Sigmoid colon (tissue), 4 donors: ENCODE data around the gene ZNHIT2.
"Not testable (repeated sequence)": the region's sequence is repeated elsewhere in the genome, so short reads cannot be mapped to it uniquely, and the experiment has no call there.

Experiments
- POLR2AphosphoS5 ChIP-seq, 4 donors: sonication (generic); formaldehyde crosslinking; IDR thresholded peaks; one replicate each; pipeline ENCODE4 v1.6.1; 2017; ENCODE audit warnings: antibody characterized with exemption in 4 of 4
- TF ChIP-seq, protein P1 (sequence below), 4 experiments: fragments of 450-650 bp in 3 of 4; fragments of 200-600 bp in 1 of 4; IDR thresholded peaks; one replicate each; pipeline ENCODE4 v1.5.1; 2016 to 2019; ENCODE audit warnings: antibody characterized with exemption in 4 of 4, mild to moderate bottlenecking in 3 of 4, moderate library complexity in 2 of 4

DNA sequence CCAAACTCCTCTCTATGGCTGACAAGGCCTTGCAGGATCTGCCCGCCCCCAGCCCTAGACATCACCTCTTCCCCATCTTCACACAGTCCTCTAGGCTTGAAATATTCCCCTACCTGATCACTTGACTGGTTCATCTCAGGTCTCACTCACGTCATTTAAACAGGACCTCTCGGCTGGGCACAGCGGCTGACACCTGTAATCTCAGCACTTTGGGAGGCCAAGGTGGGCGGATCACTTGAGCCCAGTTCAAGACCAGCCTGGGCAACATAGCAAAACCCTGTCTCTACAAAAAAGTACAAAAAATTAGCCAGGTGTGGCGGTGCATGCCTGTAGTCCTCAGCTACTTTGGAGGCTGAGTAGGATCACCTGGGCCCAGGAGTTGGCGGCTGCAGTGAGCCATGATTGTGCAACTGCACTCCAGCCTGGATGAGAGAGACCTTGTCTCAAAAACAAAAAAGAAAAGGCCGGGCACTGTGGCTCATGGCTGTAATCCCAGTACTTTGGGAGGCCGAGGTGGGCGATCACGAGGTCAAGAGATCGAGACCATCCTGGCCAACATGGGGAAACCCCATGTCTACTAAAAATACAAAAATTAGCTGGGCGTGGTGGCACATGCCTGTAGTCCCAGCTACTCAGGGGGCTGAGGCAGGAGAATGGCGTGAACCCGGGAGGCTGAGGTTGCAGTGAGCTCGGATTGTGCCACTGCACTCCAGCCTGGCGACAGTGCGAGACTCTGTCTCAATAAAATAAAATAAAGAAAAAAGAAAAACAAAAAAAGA is 1.6 kb upstream of the ZNHIT2 start:
- TF ChIP-seq, protein P1, sequence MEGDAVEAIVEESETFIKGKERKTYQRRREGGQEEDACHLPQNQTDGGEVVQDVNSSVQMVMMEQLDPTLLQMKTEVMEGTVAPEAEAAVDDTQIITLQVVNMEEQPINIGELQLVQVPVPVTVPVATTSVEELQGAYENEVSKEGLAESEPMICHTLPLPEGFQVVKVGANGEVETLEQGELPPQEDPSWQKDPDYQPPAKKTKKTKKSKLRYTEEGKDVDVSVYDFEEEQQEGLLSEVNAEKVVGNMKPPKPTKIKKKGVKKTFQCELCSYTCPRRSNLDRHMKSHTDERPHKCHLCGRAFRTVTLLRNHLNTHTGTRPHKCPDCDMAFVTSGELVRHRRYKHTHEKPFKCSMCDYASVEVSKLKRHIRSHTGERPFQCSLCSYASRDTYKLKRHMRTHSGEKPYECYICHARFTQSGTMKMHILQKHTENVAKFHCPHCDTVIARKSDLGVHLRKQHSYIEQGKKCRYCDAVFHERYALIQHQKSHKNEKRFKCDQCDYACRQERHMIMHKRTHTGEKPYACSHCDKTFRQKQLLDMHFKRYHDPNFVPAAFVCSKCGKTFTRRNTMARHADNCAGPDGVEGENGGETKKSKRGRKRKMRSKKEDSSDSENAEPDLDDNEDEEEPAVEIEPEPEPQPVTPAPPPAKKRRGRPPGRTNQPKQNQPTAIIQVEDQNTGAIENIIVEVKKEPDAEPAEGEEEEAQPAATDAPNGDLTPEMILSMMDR (IDR thresholded peaks at IDR 0.05): not testable (repeated sequence)
- not testable (repeated sequence) for TF ChIP-seq POLR2AphosphoS5 (IDR thresholded peaks at IDR 0.05)
